Panc1 (cell line): ENCODE results near the gene ASH1L. TPM values are rescaled to one million over a fixed set of nuclear protein-coding genes. Genes with fewer than 3 reads are reported as not detected.

Source experiments
- ATAC-seq: fragments of 200-7000 bp; cut with Tn5 transposase; 2 replicates; pipeline ENCODE4 v1.9.1; 2020; ENCODE audit warnings: mild to moderate bottlenecking, moderate library complexity
- BruUV-seq: library from RNA; stranded (reverse); fragments of 400-500 nt; replicated peaks from 2 replicates; lab custom pipeline; 2021; lab: Mats Ljungman, UMichigan
- CTCF ChIA-PET: fragments of 300-600 bp; sonication (Branson Sonifier 250); formaldehyde crosslinking; loops from one replicate; lab custom pipeline; 2022; ENCODE audit warnings: antibody characterized with exemption; lab: Charles Lee
- POLR2A ChIA-PET: fragments of 300-600 bp; sonication (Branson Sonifier 250); formaldehyde crosslinking; loops from one replicate; lab custom pipeline; 2022; ENCODE audit warnings: antibody characterized with exemption; lab: Charles Lee
- DNase-seq: peaks from one replicate; pipeline ENCODE4 v3.0.0-alpha.2; 2010; ENCODE audit warnings: low read depth, low spot score
- H3K27ac ChIP-seq: 2 replicates; pipeline ENCODE4 v1.5.1; 2011; ENCODE audit warnings: mild to moderate bottlenecking, low read length, inconsistent platforms
- H3K27me3 ChIP-seq: fragments of 200-500 bp; sonication (Bioruptor generic); 2 replicates; pipeline ENCODE4 v1.6.0; 2014; ENCODE audit warnings: low read length, inconsistent platforms; ENCODE audit not compliant: control insufficient read depth, insufficient read depth
- H3K36me3 ChIP-seq: fragments of 200-500 bp; sonication (Bioruptor generic); 2 replicates; pipeline ENCODE4 v1.5.1; 2014; ENCODE audit warnings: inconsistent platforms, mild to moderate bottlenecking, low read length, moderate library complexity; ENCODE audit not compliant: control insufficient read depth, insufficient read depth
- H3K4me1 ChIP-seq: 2 replicates; pipeline ENCODE4 v1.5.1; 2011; ENCODE audit warnings: inconsistent platforms, mild to moderate bottlenecking, low read length, moderate library complexity; ENCODE audit not compliant: control insufficient read depth, insufficient read depth
- H3K4me3 ChIP-seq, 2 experiments: 2 replicates each; pipeline ENCODE4 v1.5.1; 2011 to 2012; ENCODE audit warnings: low read depth in 2 of 2, low read length in 2 of 2, mild to moderate bottlenecking in 2 of 2, inconsistent platforms in 1 of 2, moderate library complexity in 1 of 2
- H3K9me3 ChIP-seq: fragments of 200-500 bp; sonication (Bioruptor generic); 2 replicates; pipeline ENCODE4 v1.5.1; 2014; ENCODE audit warnings: low read depth, mild to moderate bottlenecking, inconsistent platforms, low read length, moderate library complexity; ENCODE audit not compliant: control insufficient read depth, insufficient read depth
- POLR2AphosphoS5 ChIP-seq: IDR thresholded peaks from 2 replicates; pipeline ENCODE4 v1.6.1; 2012; ENCODE audit warnings: mild to moderate bottlenecking, low read depth, low read length, moderate library complexity
- SIN3A ChIP-seq: IDR thresholded peaks from 2 replicates; pipeline ENCODE4 v1.6.1; 2012; ENCODE audit warnings: low read depth, mild to moderate bottlenecking, low read length, moderate library complexity, borderline replicate concordance; ENCODE audit not compliant: insufficient read depth
- TCF7L2 ChIP-seq: IDR thresholded peaks from 2 replicates; pipeline ENCODE4 v1.6.1; 2011; ENCODE audit warnings: mild to moderate bottlenecking, low read depth, low read length, inconsistent platforms
- in situ Hi-C: cut with HindIII; loops from 2 replicates; pipeline ENCODE4 v1.10.0; 2016; ENCODE audit warnings: low sequenced_read_pairs, low pct_unique_long_range_greater_than_20kb
- intact Hi-C: fragments of 100-400 bp; cut with micrococcal nuclease; formaldehyde crosslinking; loops from one replicate; pipeline ENCODE4 v1.10.0; 2022; ENCODE audit not compliant: unreplicated experiment
- total RNA-seq: library from RNA; stranded (reverse); gene quantifications from one replicate; pipeline ENCODE4 v1.2.1, GENCODE V29; 2021; ENCODE audit not compliant: unreplicated experiment
- TF ChIP-seq, protein P1 (sequence below): fragments of 450-650 bp; IDR thresholded peaks from 2 replicates; pipeline ENCODE4 v1.5.1; 2017; ENCODE audit warnings: mild to moderate bottlenecking
- TF ChIP-seq, protein P2 (sequence below), 2 experiments: IDR thresholded peaks; 2 replicates each; pipeline ENCODE4 v1.6.1; 2011 to 2012; ENCODE audit warnings: low read depth in 2 of 2, control low read depth in 1 of 2, low read length in 1 of 2, mild to moderate bottlenecking in 1 of 2, moderate library complexity in 1 of 2; ENCODE audit not compliant: insufficient read depth in 1 of 2

Gene ASH1L
- total RNA-seq, 1 experiment from 2014 or later: 40.9 TPM

DNA sequence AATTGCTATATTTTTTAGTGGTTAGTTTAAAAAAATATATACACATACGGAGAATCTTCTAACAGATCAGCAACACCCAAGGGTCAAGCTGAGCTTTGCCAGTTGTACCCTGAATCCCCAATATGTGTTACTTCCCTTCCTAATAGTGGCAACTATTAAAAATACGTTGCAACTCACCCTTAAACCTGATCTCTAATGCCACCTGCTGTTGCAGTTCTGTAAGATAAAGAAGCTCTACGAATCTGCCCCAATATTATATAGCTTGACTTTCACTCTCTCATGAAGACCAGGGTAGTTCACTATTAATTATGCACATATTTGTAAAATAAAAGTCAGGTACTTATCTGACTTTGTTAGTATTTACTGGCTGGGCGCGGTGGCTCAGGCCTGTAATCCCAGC lies 58.4 kb downstream of the ASH1L start:
- ATAC-seq (peak; percentile 60; the same call in 1 of the 2 replicates), DNase-seq (peak; percentile 12)
- no peaks in the 10 kb centered on the region for H3K36me3 ChIP-seq
- H3K4me3 ChIP-seq: no peak overlapping the region
- H3K27ac ChIP-seq: no peak overlapping the region
- POLR2A ChIA-PET: no interaction called here
- peaks cover 19% of the 10 kb centered on the region for H3K4me1 ChIP-seq
- in situ Hi-C loops (no loop called here), intact Hi-C loops (no loop called here)
- BruUV-seq: no TSS peak
- CTCF ChIA-PET: interaction anchor here (0.5 to 1.0 kb wide), 3 partner anchors 9 to 74 kb away, joined by 3 to 4 read pairs (median 3); no protein-coding TSS in a partner anchor
- H3K27me3 ChIP-seq: no peaks in the 10 kb centered on the region
- TF ChIP-seq SIN3A (no peak), TCF7L2 (no peak), POLR2AphosphoS5 (no peak)
- TF ChIP-seq, protein P1, sequence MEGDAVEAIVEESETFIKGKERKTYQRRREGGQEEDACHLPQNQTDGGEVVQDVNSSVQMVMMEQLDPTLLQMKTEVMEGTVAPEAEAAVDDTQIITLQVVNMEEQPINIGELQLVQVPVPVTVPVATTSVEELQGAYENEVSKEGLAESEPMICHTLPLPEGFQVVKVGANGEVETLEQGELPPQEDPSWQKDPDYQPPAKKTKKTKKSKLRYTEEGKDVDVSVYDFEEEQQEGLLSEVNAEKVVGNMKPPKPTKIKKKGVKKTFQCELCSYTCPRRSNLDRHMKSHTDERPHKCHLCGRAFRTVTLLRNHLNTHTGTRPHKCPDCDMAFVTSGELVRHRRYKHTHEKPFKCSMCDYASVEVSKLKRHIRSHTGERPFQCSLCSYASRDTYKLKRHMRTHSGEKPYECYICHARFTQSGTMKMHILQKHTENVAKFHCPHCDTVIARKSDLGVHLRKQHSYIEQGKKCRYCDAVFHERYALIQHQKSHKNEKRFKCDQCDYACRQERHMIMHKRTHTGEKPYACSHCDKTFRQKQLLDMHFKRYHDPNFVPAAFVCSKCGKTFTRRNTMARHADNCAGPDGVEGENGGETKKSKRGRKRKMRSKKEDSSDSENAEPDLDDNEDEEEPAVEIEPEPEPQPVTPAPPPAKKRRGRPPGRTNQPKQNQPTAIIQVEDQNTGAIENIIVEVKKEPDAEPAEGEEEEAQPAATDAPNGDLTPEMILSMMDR: no peak; the same call in 1 of the 2 replicates
- TF ChIP-seq, protein P2, sequence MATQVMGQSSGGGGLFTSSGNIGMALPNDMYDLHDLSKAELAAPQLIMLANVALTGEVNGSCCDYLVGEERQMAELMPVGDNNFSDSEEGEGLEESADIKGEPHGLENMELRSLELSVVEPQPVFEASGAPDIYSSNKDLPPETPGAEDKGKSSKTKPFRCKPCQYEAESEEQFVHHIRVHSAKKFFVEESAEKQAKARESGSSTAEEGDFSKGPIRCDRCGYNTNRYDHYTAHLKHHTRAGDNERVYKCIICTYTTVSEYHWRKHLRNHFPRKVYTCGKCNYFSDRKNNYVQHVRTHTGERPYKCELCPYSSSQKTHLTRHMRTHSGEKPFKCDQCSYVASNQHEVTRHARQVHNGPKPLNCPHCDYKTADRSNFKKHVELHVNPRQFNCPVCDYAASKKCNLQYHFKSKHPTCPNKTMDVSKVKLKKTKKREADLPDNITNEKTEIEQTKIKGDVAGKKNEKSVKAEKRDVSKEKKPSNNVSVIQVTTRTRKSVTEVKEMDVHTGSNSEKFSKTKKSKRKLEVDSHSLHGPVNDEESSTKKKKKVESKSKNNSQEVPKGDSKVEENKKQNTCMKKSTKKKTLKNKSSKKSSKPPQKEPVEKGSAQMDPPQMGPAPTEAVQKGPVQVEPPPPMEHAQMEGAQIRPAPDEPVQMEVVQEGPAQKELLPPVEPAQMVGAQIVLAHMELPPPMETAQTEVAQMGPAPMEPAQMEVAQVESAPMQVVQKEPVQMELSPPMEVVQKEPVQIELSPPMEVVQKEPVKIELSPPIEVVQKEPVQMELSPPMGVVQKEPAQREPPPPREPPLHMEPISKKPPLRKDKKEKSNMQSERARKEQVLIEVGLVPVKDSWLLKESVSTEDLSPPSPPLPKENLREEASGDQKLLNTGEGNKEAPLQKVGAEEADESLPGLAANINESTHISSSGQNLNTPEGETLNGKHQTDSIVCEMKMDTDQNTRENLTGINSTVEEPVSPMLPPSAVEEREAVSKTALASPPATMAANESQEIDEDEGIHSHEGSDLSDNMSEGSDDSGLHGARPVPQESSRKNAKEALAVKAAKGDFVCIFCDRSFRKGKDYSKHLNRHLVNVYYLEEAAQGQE (IDR thresholded peaks at IDR 0.05; ENCODE audit: insufficient read depth in 1 of 2, low read depth in 2 of 2, low read length in 1 of 2): no peak
- H3K9me3 ChIP-seq: no peaks in the 10 kb centered on the region

DNA sequence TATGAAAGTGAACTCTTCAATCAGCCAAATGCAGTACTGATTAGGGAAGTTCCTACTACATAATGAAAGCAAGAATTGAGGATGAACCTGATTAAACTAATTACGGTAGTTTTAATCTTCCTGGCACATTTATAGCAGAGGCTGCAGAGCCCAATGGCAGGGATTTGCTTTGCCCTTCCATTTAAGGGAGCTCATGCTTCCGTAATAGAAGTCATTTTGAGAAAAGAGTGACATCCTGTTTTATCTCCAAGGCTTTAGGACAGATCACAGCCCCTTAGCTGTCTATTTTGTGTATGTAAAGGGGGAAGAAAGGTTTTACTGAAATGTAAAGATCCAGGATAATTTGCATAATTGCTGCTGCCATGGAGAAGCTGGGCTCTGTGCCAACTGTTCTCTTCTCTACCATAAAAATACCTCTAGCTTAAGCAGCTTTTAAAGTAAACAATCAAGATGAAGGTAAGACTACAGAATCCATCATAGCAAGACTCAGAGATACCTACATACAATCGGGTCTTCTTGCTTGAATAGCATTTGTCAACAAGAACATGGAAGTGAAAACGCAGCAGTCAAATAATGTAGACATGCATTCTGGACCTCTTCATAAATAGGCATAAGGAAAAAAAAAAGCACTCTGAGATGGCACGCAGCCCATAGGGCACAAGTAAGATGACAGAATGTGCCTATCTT lies 62.5 kb downstream of the ASH1L start:
- Histone ChIP-seq H3K27ac (no peak overlapping the region), H3K4me3 (no peak overlapping the region), H3K9me3 (no peaks in the 10 kb centered on the region), H3K4me1 (peaks cover 16% of the 10 kb centered on the region), H3K36me3 (no peaks in the 10 kb centered on the region), H3K27me3 (no peaks in the 10 kb centered on the region)
- intact Hi-C loops: loop anchor here (10.0 kb wide), 1 partner anchor 55 kb away; no protein-coding TSS in a partner anchor
- ATAC-seq (0 out of 2 replicates have a peak, but pooled peaks have one; percentile 27), DNase-seq (no peak)
- POLR2A ChIA-PET: interaction anchor here (0.5 to 0.6 kb wide), 2 partner anchors 11 to 20 kb away, joined by 3 read pairs; no protein-coding TSS in a partner anchor
- no TSS peak for BruUV-seq
- CTCF ChIA-PET: no interaction called here
- TF ChIP-seq, protein P2 (IDR thresholded peaks at IDR 0.05; ENCODE audit: insufficient read depth in 1 of 2, low read depth in 2 of 2, low read length in 1 of 2): no peak
- TF ChIP-seq, protein P1: no peak
- TF ChIP-seq TCF7L2 (no peak), SIN3A (no peak), POLR2AphosphoS5 (no peak)
- in situ Hi-C loops: no loop called here
